Measurements from ENCODE around the gene TCF7.

Gene TCF7

GRCh38 chr5:134161513-134162395 lies 47.3 kb downstream of the TCF7 start:
- peaks cover 67% of the 10 kb centered on the region for H3K36me3 ChIP-seq (ENCODE audit: insufficient read depth, insufficient read length, low read length)

GRCh38 chr5:134162592-134162991 lies 48.1 kb downstream of the TCF7 start:
- H3K9me3 ChIP-seq (ENCODE audit: insufficient read depth, low read length) = peaks cover 7% of the 10 kb centered on the region; the same call in 1 of the 2 replicates
- H3K27me3 ChIP-seq (ENCODE audit: insufficient read depth, insufficient read length) = no peaks in the 10 kb centered on the region
- DNase-seq (ENCODE audit: low read depth, low spot score) = no peak
- H3K9ac ChIP-seq (ENCODE audit: insufficient read length, low read depth) = no peak overlapping the region
- H3K4me3 ChIP-seq (ENCODE audit: insufficient read length, low read depth) = no peak overlapping the region
- no peak for TF ChIP-seq SUZ12 (IDR thresholded peaks at IDR 0.05; ENCODE audit: extremely low read depth, insufficient read depth, insufficient read length)
- no peak for TF ChIP-seq YY1 (IDR thresholded peaks at IDR 0.05; ENCODE audit: insufficient read depth, insufficient read length)
- TF ChIP-seq ZNF274 (IDR thresholded peaks at IDR 0.05; ENCODE audit: low read depth, low read length) = no peak
- H3K4me1 ChIP-seq (ENCODE audit: insufficient read depth, insufficient read length) = no peaks in the 10 kb centered on the region
- peaks cover 69% of the 10 kb centered on the region for H3K36me3 ChIP-seq (ENCODE audit: insufficient read depth, insufficient read length, low read length)

More at GRCh38 chr5:134161513-134162395, 47.3 kb downstream of the TCF7 start:
- Histone ChIP-seq H3K4me1 (ENCODE audit: insufficient read depth, insufficient read length) (no peaks in the 10 kb centered on the region), H3K9ac (ENCODE audit: insufficient read length, low read depth) (no peak overlapping the region), H3K27me3 (ENCODE audit: insufficient read depth, insufficient read length) (no peaks in the 10 kb centered on the region), H3K9me3 (ENCODE audit: insufficient read depth, low read length) (peaks cover 7% of the 10 kb centered on the region; the same call in 1 of the 2 replicates), H3K4me3 (ENCODE audit: insufficient read length, low read depth) (no peak overlapping the region)
- no peak for DNase-seq (ENCODE audit: low read depth, low spot score)
- no peak for TF ChIP-seq ZNF274 (IDR thresholded peaks at IDR 0.05; ENCODE audit: low read depth, low read length)
- TF ChIP-seq SUZ12 (IDR thresholded peaks at IDR 0.05; ENCODE audit: extremely low read depth, insufficient read depth, insufficient read length) = no peak
- TF ChIP-seq YY1 (IDR thresholded peaks at IDR 0.05; ENCODE audit: insufficient read depth, insufficient read length) = no peak

GRCh38 chr5:134171972-134172371 lies 57.5 kb downstream of the TCF7 start:
- no peak overlapping the region for H3K9ac ChIP-seq (ENCODE audit: insufficient read length, low read depth)
- DNase-seq (ENCODE audit: low read depth, low spot score) = no peak
- H3K4me3 ChIP-seq (ENCODE audit: insufficient read length, low read depth) = no peak overlapping the region
- H3K4me1 ChIP-seq (ENCODE audit: insufficient read depth, insufficient read length) = no peaks in the 10 kb centered on the region
- peaks cover 50% of the 10 kb centered on the region for H3K36me3 ChIP-seq (ENCODE audit: insufficient read depth, insufficient read length, low read length)
- TF ChIP-seq ZNF274 (IDR thresholded peaks at IDR 0.05; ENCODE audit: low read depth, low read length) = no peak
- TF ChIP-seq SUZ12 (IDR thresholded peaks at IDR 0.05; ENCODE audit: extremely low read depth, insufficient read depth, insufficient read length) = no peak
- TF ChIP-seq YY1 (IDR thresholded peaks at IDR 0.05; ENCODE audit: insufficient read depth, insufficient read length) = no peak
- no peaks in the 10 kb centered on the region for H3K27me3 ChIP-seq (ENCODE audit: insufficient read depth, insufficient read length)
- no peaks in the 10 kb centered on the region for H3K9me3 ChIP-seq (ENCODE audit: insufficient read depth, low read length)

GRCh38 chr5:134174841-134175839 lies 60.7 kb downstream of the TCF7 start:
- Histone ChIP-seq H3K4me1 (ENCODE audit: insufficient read depth, insufficient read length) (peaks cover 7% of the 10 kb centered on the region), H3K27me3 (ENCODE audit: insufficient read depth, insufficient read length) (no peaks in the 10 kb centered on the region), H3K4me3 (ENCODE audit: insufficient read length, low read depth) (peak overlapping the region; percentile 86), H3K36me3 (ENCODE audit: insufficient read depth, insufficient read length, low read length) (peaks cover 30% of the 10 kb centered on the region), H3K9ac (ENCODE audit: insufficient read length, low read depth) (peak overlapping the region; percentile 90), H3K9me3 (ENCODE audit: insufficient read depth, low read length) (no peaks in the 10 kb centered on the region)
- no peak for TF ChIP-seq YY1 (IDR thresholded peaks at IDR 0.05; ENCODE audit: insufficient read depth, insufficient read length)
- no peak for TF ChIP-seq ZNF274 (IDR thresholded peaks at IDR 0.05; ENCODE audit: low read depth, low read length)
- TF ChIP-seq SUZ12 (IDR thresholded peaks at IDR 0.05; ENCODE audit: extremely low read depth, insufficient read depth, insufficient read length) = no peak
- DNase-seq (ENCODE audit: low read depth, low spot score) = no peak

GRCh38 chr5:134175921-134176510 lies 61.5 kb downstream of the TCF7 start:
- H3K27me3 ChIP-seq (ENCODE audit: insufficient read depth, insufficient read length) = no peaks in the 10 kb centered on the region
- H3K4me1 ChIP-seq (ENCODE audit: insufficient read depth, insufficient read length) = peaks cover 7% of the 10 kb centered on the region
- peak overlapping the region; percentile 90 for H3K9ac ChIP-seq (ENCODE audit: insufficient read length, low read depth)
- no peaks in the 10 kb centered on the region for H3K9me3 ChIP-seq (ENCODE audit: insufficient read depth, low read length)
- peak; percentile 1 for DNase-seq (ENCODE audit: low read depth, low spot score)
- TF ChIP-seq ZNF274 (IDR thresholded peaks at IDR 0.05; ENCODE audit: low read depth, low read length) (no peak), SUZ12 (IDR thresholded peaks at IDR 0.05; ENCODE audit: extremely low read depth, insufficient read depth, insufficient read length) (no peak), YY1 (IDR thresholded peaks at IDR 0.05; ENCODE audit: insufficient read depth, insufficient read length) (no peak)
- peaks cover 22% of the 10 kb centered on the region for H3K36me3 ChIP-seq (ENCODE audit: insufficient read depth, insufficient read length, low read length)
- peak overlapping the region; percentile 86 for H3K4me3 ChIP-seq (ENCODE audit: insufficient read length, low read depth)

- peaks cover 7% of the 10 kb centered on the region for H3K4me1 ChIP-seq (ENCODE audit: insufficient read depth, insufficient read length)
- H3K9me3 ChIP-seq (ENCODE audit: insufficient read depth, low read length) = no peaks in the 10 kb centered on the region
- TF ChIP-seq SUZ12 (IDR thresholded peaks at IDR 0.05; ENCODE audit: extremely low read depth, insufficient read depth, insufficient read length) (no peak), ZNF274 (IDR thresholded peaks at IDR 0.05; ENCODE audit: low read depth, low read length) (no peak), YY1 (IDR thresholded peaks at IDR 0.05; ENCODE audit: insufficient read depth, insufficient read length) (no peak)
- H3K27me3 ChIP-seq (ENCODE audit: insufficient read depth, insufficient read length) = no peaks in the 10 kb centered on the region
- peak within 1 kb of the TSS; percentile 86 for H3K4me3 ChIP-seq (ENCODE audit: insufficient read length, low read depth)
- DNase-seq (ENCODE audit: low read depth, low spot score) = peak; percentile 56
- peak within 1 kb of the TSS; percentile 90 for H3K9ac ChIP-seq (ENCODE audit: insufficient read length, low read depth)
- peaks cover 15% of the 10 kb centered on the region for H3K36me3 ChIP-seq (ENCODE audit: insufficient read depth, insufficient read length, low read length)
These were observed 62.3 kb downstream of the TCF7 start, which contains the start of gene SKP1 for GRCh38 chr5:134176511-134177368. Gene SKP1 (minus strand): TSS chr5:134176950. CDS start chr5:134174022, 2,928 bp downstream.

All from NT2/D1 (cell line).